ENCODE measurements around the gene PARVB. TPM values are rescaled to one million over a fixed set of nuclear protein-coding genes. Genes with fewer than 3 reads are reported as not detected.

Gene PARVB
- total and polyA plus RNA-seq, 8 donors: 3.8 to 27.3 (median 10.4) TPM

- no peak for TF ChIP-seq CTCF (IDR thresholded peaks at IDR 0.05)
- DNase-seq (no peak), ATAC-seq (no peak), FAIRE-seq (no peak)
- Histone ChIP-seq H3K36me3 (peaks cover 0 to 49% (median 18%) of the 10 kb centered on the region in 3 donors), H3K27me3 (no peaks in the 10 kb centered on the region), H3K27ac (no peak overlapping the region), H3K9me3 (no peaks in the 10 kb centered on the region), H3K4me3 (no peak overlapping the region), H3K4me1 (no peaks in the 10 kb centered on the region)
- WGBS, 2 donors: 94 to 95% methylated on average over 10 of the region's 10 CpGs
- intact Hi-C loops (cut with DNase I): no loop called here
Observed at GRCh38 chr22:43988960-43989359, 35.1 kb upstream of the PARVB start.

GRCh38 chr22:43990044-43990443, 34.1 kb upstream of the PARVB start:
- 80 to 87% methylated on average over 13 of the region's 13 CpGs for WGBS, 2 donors

GRCh38 chr22:43991316-43992020, 32.6 kb upstream of the PARVB start:
- no peak overlapping the region for H3K4me3 ChIP-seq
- no peak for ATAC-seq
- no peak overlapping the region for H3K27ac ChIP-seq
- 93 to 95% methylated on average over 11 of the region's 11 CpGs for WGBS, 2 donors
- intact Hi-C loops (cut with DNase I): loop anchor here in 2 of 3 donors (5.0 to 10.0 kb wide), 2 partner anchors 633 to 636 kb away; no protein-coding TSS in a partner anchor
- peaks cover 0 to 51% (median 12%) of the 10 kb centered on the region in 3 donors for H3K36me3 ChIP-seq
- no peak for FAIRE-seq
- H3K27me3 ChIP-seq: no peaks in the 10 kb centered on the region
- TF ChIP-seq CTCF (IDR thresholded peaks at IDR 0.05): no peak
- H3K9me3 ChIP-seq: no peaks in the 10 kb centered on the region
- H3K4me1 ChIP-seq: no peaks in the 10 kb centered on the region
- DNase-seq: no peak

More at GRCh38 chr22:43990044-43990443, 34.1 kb upstream of the PARVB start:
- H3K4me1 ChIP-seq: no peaks in the 10 kb centered on the region
- intact Hi-C loops (cut with DNase I): loop anchor here in 2 of 3 donors (5.0 to 10.0 kb wide), 2 partner anchors 635 to 637 kb away; no protein-coding TSS in a partner anchor
- ATAC-seq: no peak
- no peak for DNase-seq
- H3K27ac ChIP-seq: no peak overlapping the region
- no peak overlapping the region for H3K4me3 ChIP-seq
- H3K27me3 ChIP-seq: no peaks in the 10 kb centered on the region
- FAIRE-seq: no peak
- TF ChIP-seq CTCF (IDR thresholded peaks at IDR 0.05): no peak
- H3K36me3 ChIP-seq: peaks cover 0 to 46% (median 15%) of the 10 kb centered on the region in 3 donors
- H3K9me3 ChIP-seq: no peaks in the 10 kb centered on the region

GRCh38 chr22:43992331-43992821, 31.7 kb upstream of the PARVB start:
- no peak overlapping the region for H3K27ac ChIP-seq
- peak in 1 of 4 donors; percentile 12 for ATAC-seq
- peaks cover 4 to 59% (median 12%) of the 10 kb centered on the region in 3 donors for H3K36me3 ChIP-seq
- FAIRE-seq: no peak
- TF ChIP-seq CTCF (IDR thresholded peaks at IDR 0.05): no peak
- no peaks in the 10 kb centered on the region for H3K9me3 ChIP-seq
- no peaks in the 10 kb centered on the region for H3K4me1 ChIP-seq
- peak in 1 of 6 donors; percentile 34 for DNase-seq
- H3K27me3 ChIP-seq: no peaks in the 10 kb centered on the region
- no peak overlapping the region for H3K4me3 ChIP-seq
- WGBS, 2 donors: 82 to 85% methylated on average over 16 of the region's 16 CpGs
- intact Hi-C loops (cut with DNase I): loop anchor here in 2 of 3 donors (5.0 to 10.0 kb wide), 2 partner anchors 632 to 635 kb away; no protein-coding TSS in a partner anchor
